ENCODE results near the gene FKTN. TPM values are rescaled to one million over a fixed set of nuclear protein-coding genes. Genes with fewer than 3 reads are reported as not detected.

Gene FKTN
- total RNA-seq, 1 experiment from 2014 or later = 8.6 TPM

DNA sequence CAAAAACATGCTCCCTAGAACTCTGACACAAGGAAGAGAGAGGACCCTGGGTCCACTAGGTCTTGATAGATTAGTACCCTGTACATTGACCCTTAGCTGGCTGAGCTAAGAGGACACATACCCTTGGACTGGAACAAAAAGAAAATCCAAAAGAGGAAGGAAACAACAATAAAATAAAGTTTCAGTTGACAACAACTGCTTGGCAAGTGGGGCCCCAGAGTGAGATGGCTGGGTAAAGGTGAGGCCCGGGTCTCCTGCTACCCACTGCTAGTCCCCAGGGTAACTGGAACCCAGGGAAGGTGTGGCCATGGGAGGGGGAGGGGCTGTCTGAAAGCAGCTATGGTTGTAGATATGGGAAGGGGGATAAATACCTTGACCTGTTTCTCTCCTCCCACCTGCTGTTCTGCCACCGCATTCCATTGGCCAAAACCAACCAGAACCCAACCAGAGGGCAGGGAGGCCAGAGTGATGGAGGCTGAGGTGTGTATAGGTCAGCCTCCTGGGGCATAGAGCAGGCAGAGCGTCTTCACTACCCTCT is 116.0 kb downstream of the FKTN start:
- Mint-ChIP-seq H3K27ac (ENCODE audit: unreplicated experiment) (no peak overlapping the region), H3K27me3 (ENCODE audit: unreplicated experiment) (no peaks in the 10 kb centered on the region), H3K4me3 (ENCODE audit: low read depth, unreplicated experiment) (no peak overlapping the region), H3K9me3 (ENCODE audit: low read depth, unreplicated experiment) (no peaks in the 10 kb centered on the region), H3K36me3 (ENCODE audit: insufficient read depth, unreplicated experiment) (no peaks in the 10 kb centered on the region), H3K4me1 (ENCODE audit: low read depth, unreplicated experiment) (peaks cover 8% of the 10 kb centered on the region)
- DNase-seq = no peak
- intact Hi-C loops (cut with micrococcal nuclease; ENCODE audit: unreplicated experiment) = no loop called here
- no TSS peak for BruUV-seq (replicated peaks)
- TF ChIP-seq, protein P1, sequence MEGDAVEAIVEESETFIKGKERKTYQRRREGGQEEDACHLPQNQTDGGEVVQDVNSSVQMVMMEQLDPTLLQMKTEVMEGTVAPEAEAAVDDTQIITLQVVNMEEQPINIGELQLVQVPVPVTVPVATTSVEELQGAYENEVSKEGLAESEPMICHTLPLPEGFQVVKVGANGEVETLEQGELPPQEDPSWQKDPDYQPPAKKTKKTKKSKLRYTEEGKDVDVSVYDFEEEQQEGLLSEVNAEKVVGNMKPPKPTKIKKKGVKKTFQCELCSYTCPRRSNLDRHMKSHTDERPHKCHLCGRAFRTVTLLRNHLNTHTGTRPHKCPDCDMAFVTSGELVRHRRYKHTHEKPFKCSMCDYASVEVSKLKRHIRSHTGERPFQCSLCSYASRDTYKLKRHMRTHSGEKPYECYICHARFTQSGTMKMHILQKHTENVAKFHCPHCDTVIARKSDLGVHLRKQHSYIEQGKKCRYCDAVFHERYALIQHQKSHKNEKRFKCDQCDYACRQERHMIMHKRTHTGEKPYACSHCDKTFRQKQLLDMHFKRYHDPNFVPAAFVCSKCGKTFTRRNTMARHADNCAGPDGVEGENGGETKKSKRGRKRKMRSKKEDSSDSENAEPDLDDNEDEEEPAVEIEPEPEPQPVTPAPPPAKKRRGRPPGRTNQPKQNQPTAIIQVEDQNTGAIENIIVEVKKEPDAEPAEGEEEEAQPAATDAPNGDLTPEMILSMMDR (IDR thresholded peaks at IDR 0.05; ENCODE audit: unreplicated experiment) = no peak
- CTCF ChIA-PET = no interaction called here

DNA sequence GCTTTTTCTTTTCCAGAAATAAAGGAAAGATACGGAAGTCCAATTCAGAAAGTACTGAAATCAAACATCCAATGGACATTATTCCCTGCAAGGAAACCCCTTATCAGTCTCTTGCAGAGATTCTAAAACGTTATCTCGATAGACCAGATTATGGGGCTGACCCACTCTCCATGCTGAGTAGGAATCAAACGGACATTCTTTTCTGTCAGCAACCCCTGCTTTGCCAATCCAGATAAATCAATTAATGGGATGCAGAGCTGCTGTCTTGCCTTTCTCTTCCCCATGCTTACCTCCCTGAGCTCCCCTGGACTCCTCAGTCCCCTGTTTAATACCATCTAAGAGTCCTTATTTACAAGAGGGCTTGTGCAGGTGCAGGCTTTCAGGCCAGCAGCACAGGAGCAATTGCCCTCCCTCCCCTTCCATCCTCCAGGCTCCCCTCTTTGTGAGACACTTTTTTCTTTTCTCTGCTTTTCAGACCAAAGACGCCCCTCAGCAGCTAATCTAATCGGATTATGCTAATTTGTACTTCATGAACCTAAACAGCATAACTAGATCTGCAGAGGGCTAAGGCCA is 118.5 kb downstream of the FKTN start:
- peaks cover 19% of the 10 kb centered on the region for H3K4me1 Mint-ChIP-seq (ENCODE audit: low read depth, unreplicated experiment)

DNA sequence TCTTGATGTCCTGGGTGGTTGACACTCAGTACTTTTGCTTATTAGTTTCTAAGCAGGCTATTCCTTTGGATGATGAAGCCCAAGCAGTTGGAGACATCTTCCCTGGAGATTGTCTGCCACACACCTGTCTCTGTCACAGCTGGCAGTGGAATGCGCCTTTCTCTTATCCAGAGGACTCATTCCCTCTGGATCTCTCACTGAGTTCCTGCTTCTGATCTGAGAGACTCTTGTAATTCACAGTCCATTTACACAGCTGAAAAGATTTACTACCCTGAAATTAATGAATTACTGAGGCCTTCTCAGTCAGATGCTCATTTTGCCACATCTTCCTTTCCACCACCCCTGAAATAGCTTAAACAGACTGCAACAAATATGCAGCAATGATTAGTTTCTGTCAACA is 120.2 kb downstream of the FKTN start:
- no peak for DNase-seq
- Mint-ChIP-seq H3K27me3 (ENCODE audit: unreplicated experiment) (no peaks in the 10 kb centered on the region), H3K36me3 (ENCODE audit: insufficient read depth, unreplicated experiment) (no peaks in the 10 kb centered on the region), H3K9me3 (ENCODE audit: low read depth, unreplicated experiment) (no peaks in the 10 kb centered on the region), H3K4me1 (ENCODE audit: low read depth, unreplicated experiment) (peaks cover 11% of the 10 kb centered on the region), H3K4me3 (ENCODE audit: low read depth, unreplicated experiment) (no peak overlapping the region), H3K27ac (ENCODE audit: unreplicated experiment) (no peak overlapping the region)
- CTCF ChIA-PET = no interaction called here
- no TSS peak for BruUV-seq (replicated peaks)
- intact Hi-C loops (cut with micrococcal nuclease; ENCODE audit: unreplicated experiment) = no loop called here
- TF ChIP-seq, protein P1 (IDR thresholded peaks at IDR 0.05; ENCODE audit: unreplicated experiment) = no peak

More for the DNA sequence above, 118.5 kb downstream of the FKTN start:
- Mint-ChIP-seq H3K27ac (ENCODE audit: unreplicated experiment) (no peak overlapping the region), H3K4me3 (ENCODE audit: low read depth, unreplicated experiment) (no peak overlapping the region), H3K27me3 (ENCODE audit: unreplicated experiment) (no peaks in the 10 kb centered on the region), H3K9me3 (ENCODE audit: low read depth, unreplicated experiment) (no peaks in the 10 kb centered on the region), H3K36me3 (ENCODE audit: insufficient read depth, unreplicated experiment) (no peaks in the 10 kb centered on the region)
- CTCF ChIA-PET = no interaction called here
- no peak for DNase-seq
- BruUV-seq (replicated peaks) = no TSS peak
- intact Hi-C loops (cut with micrococcal nuclease; ENCODE audit: unreplicated experiment) = no loop called here
- TF ChIP-seq, protein P1 (IDR thresholded peaks at IDR 0.05; ENCODE audit: unreplicated experiment) = no peak

DNA sequence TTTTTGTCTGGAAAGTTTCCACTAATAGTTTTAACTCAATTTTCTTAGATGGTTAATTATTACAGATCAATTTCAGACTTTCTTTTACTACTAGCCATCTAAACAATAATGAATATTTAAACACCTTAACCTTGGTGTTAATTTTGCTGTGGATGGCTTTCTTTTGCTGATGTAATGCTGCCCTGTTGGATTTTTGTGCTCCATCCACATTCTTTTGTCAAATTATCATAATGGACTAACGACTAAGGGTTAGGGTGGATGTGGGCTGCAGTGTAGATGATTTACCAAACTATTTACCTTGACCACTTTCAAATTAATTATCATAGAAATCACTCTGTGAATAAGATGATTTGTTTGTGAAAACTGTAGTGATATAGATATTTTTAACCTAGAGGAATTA is 120.8 kb downstream of the FKTN start:
- Mint-ChIP-seq H3K36me3 (ENCODE audit: insufficient read depth, unreplicated experiment) (no peaks in the 10 kb centered on the region), H3K4me3 (ENCODE audit: low read depth, unreplicated experiment) (no peak overlapping the region), H3K27me3 (ENCODE audit: unreplicated experiment) (no peaks in the 10 kb centered on the region), H3K4me1 (ENCODE audit: low read depth, unreplicated experiment) (peaks cover 11% of the 10 kb centered on the region), H3K9me3 (ENCODE audit: low read depth, unreplicated experiment) (no peaks in the 10 kb centered on the region), H3K27ac (ENCODE audit: unreplicated experiment) (no peak overlapping the region)
- TF ChIP-seq, protein P1 (IDR thresholded peaks at IDR 0.05; ENCODE audit: unreplicated experiment) = no peak
- DNase-seq = no peak
- BruUV-seq (replicated peaks) = no TSS peak
- CTCF ChIA-PET = no interaction called here
- intact Hi-C loops (cut with micrococcal nuclease; ENCODE audit: unreplicated experiment) = no loop called here
